Glomerular endothelial cell (primary cell): ENCODE measurements around the gene ZMYND10. TPM values are rescaled to one million over a fixed set of nuclear protein-coding genes. Genes with fewer than 3 reads are reported as not detected.

Experiments
- DNase-seq: peaks from one replicate; pipeline ENCODE4 v3.0.0-alpha.2; 2011; ENCODE audit warnings: low read depth, low spot score; ENCODE audit errors: extremely low read depth
- total RNA-seq: library from RNA; depleted of rRNA; stranded (reverse); fragments of >200 nt; gene quantifications from 2 replicates; pipeline ENCODE4 v1.2.3, GENCODE V29; 2015

Gene ZMYND10
- 0.12 and 0.44 TPM in 2 replicates for total RNA-seq

- no peak for DNase-seq
Measured at GRCh38 chr3:50345586-50346234, at the start of gene ZMYND10. Gene ZMYND10, minus strand, starts transcription at chr3:50345732. Its CDS starts 153 bp downstream, at chr3:50345579.

GRCh38 chr3:50393061-50393460, 47.5 kb upstream of the ZMYND10 start:
- no peak for DNase-seq

DNA sequence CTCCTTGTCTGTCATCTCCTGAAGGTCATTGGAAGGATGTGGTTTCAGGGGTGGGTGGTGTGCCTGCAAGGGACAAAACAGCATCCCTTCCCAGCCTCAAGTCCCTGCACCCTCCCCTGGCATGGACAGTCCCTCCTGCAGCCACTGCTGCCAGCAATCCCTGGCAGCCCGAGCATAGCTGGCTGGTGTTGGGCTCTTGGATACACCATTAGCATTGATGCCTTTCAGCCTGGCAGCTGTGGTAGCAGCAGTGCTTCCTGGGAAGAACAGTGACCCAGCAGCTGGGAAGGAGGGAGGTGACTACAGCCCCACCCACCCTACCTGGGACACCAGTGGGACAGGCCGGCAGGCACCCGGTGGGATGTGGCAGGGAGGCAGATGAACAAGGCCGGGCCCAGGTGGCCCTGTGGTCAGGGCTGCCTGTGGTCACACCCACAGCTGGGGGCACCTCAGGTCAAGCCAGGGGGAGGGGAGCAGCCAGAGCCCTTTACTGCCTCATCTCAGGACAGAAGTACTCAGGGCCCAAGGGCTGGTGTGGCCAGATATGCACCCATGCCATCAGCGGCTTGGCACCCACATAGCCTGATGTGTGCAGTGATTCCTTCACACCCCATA, 46.7 kb upstream of the ZMYND10 start:
- DNase-seq: no peak

GRCh38 chr3:50390508-50391224, 45.1 kb upstream of the ZMYND10 start:
- no peak for DNase-seq

DNA sequence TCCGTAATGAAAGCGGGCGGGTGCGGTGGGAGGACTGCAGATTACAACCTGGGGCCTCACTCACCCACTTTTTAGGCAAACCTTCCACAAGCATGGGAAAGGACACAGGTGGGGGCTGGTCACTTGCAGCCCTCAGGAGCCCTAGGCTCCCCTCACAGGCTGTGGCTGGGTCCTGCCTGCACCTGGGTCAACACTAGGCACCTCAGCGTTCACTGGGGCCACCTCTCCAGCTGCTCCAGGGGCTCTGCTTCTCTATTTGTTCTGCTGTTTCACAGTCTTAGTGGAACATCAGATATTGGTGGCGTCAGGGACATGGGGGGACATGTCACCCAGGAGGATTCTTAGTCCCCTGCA, 43.9 kb upstream of the ZMYND10 start:
- DNase-seq: no peak

- DNase-seq: no peak
Measured at GRCh38 chr3:50388720-50389413, 43.3 kb upstream of the ZMYND10 start.

DNA sequence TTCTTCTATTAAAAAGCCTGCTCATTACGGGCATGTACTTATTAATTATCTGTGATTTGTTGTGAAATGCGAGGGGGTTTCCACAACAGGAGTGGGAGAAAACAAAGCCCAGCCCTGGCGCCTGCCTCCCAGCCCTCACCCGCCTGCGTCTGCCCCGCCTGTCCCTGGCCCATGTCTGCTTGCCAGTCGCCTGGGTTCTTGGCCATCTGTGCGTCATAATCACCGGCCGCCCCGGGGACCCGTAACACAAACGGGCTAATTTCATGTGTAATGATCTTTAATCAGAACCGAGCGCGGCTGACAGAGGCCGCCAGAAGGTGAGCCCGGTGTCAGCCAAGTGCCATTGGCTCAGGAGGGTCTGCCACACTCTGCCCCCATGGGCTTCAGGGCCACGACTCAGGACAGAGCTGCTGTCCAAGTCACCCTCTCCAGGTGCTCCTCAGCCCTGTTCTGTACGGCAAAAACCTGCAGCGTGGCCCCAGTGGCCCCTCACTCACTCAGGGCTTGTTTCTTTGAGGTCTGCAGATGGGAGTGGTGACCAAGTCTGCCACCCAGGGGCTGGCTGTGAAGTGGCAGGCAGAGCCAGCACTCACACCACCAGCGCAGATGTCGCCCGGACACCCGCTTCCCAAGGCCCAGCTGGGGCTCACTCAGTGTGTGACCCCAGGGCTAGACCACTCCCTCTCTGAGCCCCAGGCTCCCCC, 42.6 kb upstream of the ZMYND10 start:
- no peak for DNase-seq

GRCh38 chr3:50385754-50386153, 40.2 kb upstream of the ZMYND10 start:
- no peak for DNase-seq

DNA sequence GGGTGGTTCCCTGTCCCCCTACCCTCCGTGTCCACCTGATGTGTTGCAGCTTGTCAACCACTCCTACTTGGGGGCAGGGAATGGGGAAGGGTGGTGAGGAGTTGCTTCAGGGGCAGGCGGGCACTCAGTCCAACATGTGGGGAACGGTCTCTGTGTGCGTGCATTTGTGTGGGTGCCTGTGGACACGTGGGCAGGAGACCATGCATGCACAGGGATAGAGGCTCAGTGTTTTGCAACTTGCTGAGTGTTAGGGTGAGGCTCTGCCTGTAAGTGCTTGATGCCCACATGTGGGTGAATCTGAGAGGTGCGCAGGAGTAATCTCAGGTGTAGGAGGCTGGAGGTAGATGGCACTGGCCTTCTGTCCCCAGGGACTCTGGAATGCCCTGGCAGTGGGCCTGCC, 38.2 kb upstream of the ZMYND10 start:
- no peak for DNase-seq

- DNase-seq: no peak
Measured at GRCh38 chr3:50382722-50383121, 37.2 kb upstream of the ZMYND10 start.

DNA sequence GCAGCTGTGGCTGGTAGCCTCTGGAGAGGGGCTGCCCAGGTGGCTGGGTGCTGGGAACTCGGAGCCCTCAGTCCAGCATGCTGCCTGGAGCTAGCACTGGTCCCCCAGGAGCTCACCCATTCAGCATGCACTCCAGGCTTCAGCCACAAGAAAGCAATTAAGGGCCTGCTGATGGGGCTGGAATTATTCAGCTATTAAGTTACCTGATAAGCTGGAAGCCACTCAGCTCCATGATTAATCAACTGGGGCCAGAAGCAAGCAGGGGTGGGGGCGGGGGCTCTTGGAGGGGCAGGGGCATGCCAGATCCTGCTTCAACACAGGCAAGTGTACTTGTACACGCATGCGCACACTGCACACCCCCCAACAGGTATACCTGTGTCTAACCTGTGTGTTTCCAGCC, 35.9 kb upstream of the ZMYND10 start:
- no peak for DNase-seq

DNA sequence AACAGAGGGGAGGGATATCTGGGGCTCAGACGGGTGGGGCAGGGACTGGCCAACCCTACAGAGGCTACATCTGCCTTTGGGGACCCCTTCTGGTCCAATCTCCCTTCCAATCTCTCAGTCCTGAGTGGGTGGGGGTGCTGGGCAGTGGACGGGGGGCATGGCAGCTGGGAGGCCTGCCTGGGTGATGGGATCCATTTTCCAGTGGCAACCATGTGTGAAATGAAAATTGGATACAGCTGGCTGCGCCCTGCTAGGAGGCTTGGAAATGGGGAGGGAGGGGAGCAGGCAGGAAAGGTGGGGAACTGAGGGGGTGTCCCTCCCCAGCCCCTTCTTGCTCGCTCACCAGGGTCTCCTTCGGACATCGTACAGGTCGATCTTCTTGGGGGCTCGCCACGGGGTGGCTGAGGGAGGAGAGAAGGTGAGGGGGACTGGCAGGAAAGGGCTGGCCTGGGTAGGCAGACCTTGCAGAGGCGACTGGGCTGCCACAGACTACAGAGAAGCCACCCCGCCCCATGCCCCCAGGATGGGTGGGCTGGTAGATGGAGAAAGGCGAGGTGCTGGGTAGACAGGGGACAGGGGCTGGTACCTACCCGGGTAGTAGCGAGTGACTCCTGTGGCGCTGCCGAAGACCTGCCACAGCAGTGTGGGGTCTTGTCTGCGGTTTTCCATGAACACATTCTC, 35.0 kb upstream of the ZMYND10 start:
- no peak for DNase-seq

GRCh38 chr3:50378757-50379156, 33.2 kb upstream of the ZMYND10 start:
- DNase-seq: no peak

GRCh38 chr3:50378024-50378423, 32.5 kb upstream of the ZMYND10 start:
- no peak for DNase-seq

- DNase-seq: no peak
Measured at GRCh38 chr3:50375258-50375931, 29.9 kb upstream of the ZMYND10 start.

DNA sequence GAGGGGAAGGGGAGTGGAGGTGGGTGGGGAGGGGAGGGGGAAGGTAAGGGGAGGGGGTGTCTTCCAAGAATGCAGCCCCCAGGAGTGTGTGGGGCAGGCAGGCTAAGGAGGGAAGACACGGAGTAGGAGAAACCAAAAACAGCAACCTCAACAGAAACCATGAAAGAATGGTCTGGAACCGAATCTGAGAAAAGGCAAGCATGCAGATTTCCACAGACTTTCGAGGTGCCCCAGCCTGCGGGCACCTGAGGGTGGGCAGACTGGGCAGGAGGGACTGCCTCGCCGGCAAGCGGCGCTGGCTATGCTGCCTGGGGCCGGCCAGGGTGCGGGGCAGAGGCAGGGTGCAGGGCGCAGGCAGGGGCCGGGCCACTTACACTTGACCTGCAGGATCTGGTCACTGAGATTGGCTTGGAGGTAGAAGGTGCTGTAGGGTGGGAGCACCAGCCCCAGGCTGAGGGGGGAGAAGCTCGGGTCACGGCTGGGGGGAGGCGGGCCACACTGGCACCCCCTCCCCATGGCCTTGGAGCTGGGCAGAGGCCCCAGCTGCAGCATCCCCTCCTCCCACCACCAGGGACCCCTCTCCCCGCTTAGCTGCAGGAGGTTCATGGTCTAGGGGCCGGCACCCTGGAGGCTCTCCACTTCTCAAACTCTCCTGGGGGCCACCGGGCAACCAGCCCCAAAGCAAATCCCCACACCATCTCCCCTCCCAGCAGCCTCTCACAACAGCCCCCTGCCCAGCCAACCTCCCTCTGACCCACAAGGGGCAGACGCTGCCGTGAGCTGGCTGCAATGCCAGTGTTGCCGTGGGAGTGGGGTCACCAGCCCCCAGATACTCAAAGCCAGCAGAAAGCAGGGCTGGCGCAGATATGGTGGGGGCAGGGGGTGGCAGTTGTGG, 29.1 kb upstream of the ZMYND10 start:
- DNase-seq: no peak

DNA sequence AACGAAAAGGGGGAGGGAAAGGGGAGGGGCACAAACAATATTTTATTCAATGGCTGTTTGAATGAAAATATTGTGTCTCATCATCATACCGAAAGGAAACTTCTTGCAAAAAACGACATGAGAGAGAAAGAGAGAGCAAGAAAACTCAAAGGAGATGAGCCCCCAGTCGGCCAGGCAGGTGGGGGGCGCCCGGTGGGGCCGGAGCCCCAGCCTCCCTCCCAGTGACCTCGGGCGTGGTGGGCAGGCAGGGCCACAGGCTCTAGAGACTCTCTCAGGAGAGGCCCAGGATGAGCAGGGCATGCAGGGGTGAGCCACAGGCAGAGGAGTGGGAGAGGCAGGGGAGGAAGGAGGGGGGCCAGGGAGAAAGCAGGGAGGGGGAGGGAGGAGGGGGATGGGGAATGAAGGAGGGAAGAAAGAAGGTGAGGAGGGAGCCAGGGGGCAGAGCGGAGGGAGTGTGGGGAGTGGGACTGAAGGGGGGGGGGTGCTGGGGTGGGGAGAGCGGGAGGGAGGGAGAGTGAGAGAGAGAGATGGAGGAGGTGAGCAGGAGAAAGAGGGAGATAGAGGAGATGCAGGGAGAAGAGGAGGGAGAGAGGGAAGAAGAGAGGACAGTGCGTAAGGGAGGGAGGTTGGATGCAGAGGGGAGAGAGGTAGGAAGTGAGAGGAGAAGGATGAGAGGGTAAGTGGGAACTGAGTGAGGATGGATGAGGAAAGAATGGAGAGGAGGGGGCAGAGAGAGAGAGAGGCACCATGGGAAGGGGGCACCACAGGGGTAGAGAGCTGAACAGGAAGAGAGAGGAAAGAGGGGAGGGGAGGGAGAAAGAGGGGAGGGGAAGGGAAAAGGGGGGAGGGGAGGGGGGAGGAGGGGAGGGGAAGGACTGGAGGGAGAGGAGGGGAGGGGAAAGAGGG, 27.9 kb upstream of the ZMYND10 start:
- DNase-seq: no peak

- no peak for DNase-seq
Measured at GRCh38 chr3:50372349-50372748, 26.8 kb upstream of the ZMYND10 start.
